ENCODE data around the gene MUC2.

The MUC2 gene

DNA sequence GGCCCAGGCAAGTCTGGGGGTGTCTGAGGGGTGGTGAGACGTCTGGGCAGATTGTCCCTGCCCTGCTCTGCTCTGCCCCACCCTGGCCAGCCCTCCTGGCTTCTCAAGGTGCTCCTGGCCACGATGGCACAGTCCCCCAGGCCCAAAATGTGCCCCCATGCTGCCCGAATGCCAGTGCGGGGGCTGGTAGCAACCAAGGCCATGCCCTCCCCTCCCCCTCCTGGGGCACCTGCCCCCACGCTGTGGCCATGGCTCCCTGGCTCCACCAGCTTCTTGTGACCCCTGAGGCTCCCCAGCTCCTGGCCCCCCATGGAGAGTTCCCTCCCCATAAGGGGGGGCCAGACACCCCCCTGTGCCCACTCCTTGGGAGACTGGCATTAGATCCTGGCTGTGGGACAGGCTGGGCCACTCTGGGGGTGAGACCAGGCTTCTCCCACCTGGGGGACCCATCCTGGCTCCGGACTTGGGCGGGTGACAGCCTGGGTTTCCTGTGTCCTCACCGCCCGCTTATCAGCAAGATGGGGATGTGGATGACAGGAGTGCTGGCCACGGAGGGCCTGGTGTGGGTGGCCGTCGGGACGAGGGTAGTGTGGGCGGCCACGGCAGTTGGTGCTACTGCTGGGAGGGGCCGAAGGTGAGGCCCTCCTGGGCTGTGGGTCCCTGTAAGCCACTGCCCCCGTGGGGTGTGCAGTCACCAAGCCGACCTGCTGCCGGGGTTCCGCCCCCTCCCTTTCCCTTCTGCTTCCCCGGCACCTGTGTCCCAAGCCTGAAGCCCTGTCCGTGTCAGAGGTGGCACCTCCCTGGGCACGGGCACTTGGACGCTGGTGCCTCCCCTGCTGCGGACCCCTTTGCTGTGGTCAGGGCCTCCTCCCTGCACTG is 22.3 kb upstream of the MUC2 start:
- DNase-seq = no peak

DNA sequence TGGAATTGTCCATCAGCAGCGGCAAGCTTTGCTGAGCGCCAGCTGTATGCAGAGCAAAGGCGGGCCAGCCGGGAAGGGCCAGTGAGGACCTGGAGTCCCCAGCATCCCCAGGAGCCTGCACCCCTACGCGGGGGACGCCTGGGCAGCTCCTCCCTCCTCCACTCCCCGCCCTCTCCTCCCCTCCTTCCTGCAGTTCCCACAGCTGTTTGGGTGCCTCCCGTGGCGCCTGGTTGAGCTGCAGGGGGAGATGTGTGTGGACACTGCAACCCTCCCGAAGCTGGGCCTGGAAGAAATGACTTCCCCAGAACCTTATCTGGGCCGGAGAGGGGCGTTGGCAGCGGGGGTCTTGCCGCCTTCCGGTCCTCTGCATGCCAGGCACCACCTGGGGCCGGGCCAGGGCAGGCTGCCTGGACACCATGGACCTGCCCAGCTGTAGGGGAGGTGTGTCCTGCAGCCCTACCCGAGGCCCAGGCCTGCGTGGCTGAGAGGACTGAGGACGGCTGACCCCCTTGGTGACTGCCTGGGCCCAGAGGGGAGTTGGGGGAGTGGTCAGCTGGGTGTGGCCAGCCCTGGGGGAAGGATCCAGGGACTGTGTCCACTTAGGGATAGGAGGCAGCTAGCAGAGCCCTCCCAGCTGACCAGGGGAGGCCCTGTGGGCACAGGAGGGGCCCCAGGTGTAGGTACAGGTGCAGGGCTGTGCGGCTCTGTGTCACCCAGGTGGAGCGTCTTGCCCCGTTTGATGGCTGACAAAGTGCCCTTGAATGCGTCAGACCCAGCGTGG is 21.4 kb upstream of the MUC2 start:
- no peak for DNase-seq

DNA sequence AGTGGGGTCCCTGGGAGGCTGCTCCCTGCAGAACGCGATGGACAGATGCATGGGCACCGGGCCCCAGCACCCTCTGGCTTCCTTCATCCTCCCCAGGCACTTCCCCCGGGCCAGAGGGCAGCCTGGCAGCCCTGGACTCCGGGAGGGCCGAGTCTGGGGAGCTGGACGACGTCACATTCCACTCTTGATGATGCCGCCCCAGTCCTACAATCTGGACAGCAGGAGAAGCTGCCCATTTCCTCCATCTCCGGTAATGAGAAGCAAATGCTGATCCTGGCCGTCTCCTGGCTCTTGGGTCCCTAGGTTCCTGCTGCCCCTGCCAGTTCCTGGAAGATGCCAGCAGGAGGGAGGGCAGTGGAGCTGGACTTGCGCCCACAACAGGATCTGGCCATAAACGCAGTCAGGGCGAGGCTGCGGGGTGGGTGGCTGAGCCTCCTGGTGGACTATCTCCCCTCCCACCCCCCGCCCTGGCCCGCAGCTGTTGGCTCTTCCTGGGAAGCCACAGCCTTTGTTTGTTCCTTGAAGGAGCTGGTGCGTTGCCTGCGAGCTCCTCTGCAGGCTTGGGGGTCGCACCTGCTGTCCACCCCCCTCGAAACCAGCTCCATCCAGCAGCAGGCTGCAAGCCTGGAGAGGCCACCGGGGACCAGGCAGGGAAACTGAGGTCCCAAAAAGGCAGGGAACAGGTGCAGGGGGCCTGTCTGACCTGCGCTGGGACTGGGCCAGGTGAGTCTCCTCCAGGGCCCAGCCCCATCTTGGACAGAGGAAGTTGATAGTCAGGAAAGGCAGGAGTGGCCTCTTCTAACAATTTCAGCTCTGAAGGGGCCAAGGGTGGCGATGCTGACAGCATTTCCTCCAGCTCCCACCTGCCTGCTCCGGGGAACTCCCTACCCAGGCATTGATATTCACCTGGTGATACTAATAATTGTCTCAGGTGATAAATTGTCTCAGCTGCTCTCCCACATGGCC is 20.2 kb upstream of the MUC2 start:
- DNase-seq = no peak

DNA sequence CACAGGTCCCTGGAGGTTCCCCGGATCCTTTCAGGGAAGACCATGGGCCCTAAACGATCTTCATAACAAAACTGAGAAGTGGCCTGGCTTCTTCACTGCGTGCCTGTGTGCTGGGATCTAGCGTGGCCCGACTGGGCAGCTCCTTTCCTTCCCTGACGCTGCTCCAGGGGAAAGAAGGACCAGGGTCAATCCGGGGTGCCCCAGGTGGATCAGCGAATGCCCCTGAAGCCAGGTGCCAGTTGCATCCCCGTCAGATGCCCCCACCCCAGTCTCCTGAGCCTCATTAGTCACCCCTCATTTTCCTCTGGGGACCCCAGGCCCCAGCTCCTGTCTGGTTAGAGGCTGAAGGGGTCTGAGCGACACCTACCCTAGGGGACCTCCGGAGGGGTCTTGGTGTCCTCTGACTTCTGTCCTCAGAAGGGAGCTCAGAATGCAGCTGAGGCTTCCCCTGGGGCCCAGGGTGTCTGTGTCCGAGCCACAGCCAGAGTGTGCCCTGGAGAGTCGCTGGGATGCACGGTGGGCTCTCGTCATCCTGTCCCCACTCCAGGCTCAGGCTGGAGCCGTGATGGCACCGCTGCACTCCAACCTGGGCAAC is 19.5 kb upstream of the MUC2 start:
- no peak for DNase-seq

DNA sequence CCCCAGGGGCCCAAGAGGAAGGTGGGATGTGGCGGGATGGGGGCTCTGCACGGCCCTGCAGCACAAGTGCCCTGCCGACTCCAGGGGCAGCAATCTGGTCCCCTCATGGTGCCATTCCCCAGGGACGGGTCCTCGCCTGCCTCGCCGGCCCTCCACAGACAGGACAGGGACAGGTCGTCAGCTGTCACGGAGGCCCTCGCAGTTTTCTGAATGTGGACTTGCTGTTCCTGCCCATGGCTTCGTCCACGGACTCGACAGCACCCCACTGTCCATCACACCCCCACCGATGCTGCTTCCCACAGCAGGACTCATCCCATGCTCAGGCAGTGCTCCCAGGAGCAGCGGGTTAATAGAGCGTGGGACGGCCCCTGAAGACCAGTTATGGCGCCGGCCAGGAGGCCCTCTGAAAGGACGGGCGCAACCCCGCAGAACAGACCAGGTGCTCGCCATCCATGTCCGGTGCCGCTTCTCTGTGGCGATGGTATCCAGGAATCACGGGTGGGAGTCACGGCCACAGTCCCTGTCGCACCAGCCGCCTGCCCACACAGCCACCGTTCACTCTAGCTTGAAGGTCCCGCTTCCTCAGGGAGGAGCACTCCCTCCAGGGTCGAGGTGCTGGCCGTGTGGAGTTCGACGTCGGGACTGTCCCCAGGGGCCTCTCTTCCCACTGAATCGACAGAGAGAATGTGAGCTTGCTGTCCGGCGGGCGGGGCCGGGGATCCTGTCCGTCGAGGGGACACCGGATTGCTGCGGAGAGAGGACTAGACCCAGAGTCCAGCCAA is 18.5 kb upstream of the MUC2 start:
- no peak for DNase-seq

DNA sequence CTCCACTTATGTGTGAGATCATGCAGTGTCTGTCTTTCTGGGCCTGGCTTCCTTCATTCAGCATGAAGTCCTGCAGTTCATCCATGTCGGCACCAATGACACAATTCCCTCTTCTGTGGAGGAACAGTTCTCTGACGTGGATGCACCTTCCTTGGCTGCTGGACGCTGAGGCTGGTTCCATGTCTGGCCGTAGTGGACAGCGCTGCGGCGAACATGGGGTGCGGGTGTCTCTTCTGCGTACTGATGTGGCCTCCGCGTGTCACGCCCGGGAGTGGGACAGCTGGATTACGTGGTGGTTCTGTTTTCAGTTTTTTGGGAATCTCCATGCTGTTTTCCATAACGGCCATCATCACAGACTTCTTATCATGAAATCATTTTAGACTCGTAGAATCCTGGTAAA is 16.9 kb upstream of the MUC2 start:
- no peak for DNase-seq

DNA sequence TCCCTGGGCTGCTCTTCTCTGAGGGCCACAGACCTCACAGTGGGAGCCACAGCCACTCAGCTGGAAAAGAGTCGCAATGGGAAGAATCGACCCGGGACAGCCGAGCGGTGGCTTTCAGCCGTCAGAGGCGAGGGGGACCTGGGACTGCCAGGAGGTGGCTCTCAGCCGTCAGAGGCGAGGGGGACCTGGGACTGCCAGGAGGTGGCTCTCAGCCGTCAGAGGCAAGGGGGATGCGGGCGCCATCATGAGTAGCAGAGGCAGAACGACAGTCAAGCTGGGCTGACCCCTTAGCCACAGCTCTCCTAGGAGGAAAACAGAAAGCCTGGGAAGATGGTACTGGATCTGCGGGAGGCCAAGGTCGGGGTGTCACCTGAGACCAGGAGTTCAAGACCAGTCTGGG is 14.9 kb upstream of the MUC2 start:
- no peak for DNase-seq

DNA sequence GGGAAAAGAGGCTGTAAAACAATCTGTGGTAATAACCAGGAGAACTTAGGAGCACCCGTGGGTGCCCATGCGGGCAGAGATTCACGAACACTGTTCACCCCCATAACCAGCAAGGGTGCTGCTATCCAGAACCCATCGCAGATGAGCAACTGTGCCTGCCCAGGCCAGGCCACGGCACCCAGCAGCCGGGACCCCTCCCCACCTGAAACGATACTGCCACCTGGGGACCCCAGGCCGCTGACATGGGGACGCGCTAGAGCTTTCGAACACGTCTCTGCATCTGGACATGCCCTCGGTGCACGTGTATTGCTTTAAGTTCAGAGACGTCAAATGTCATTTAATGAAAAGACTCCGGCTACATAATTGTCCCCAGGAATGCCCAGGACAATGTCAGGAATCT is 14.3 kb upstream of the MUC2 start:
- DNase-seq = no peak

DNA sequence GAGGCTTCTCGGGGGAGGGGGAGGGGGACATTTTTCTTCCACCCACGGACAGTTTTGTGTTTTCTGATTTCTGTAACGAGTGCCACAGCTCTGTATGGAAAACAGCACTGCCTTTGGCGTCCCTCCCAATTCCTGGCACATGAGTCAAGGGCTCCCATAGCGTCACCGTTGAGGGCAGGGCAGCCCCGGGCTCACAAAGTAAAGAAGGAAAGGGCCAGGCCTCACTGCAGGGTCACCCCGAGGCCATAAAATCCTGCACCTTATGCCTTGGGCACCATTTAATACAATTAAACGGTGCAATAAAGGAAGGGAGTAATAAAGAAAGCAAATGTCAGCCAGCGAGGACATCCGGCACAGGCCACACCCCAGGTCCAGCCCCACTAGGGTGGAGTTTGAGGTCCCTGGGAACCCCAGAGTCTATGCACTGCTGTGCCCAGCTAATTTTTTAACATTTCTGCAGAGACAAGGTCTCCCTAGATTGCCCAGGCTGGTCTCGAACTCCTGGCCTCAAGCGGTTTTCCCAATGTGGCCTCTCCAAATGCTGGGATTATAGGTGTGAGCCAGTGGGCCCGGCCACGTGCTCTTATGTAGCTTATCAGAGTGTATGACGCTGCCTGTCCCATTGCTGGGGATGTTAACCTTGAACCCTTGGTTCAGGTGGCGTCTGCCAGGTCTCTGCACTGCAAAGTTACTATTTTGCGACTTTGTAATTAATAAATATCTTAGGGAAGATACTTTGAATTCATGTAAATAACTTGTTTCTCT is 13.6 kb upstream of the MUC2 start:
- DNase-seq = no peak

DNA sequence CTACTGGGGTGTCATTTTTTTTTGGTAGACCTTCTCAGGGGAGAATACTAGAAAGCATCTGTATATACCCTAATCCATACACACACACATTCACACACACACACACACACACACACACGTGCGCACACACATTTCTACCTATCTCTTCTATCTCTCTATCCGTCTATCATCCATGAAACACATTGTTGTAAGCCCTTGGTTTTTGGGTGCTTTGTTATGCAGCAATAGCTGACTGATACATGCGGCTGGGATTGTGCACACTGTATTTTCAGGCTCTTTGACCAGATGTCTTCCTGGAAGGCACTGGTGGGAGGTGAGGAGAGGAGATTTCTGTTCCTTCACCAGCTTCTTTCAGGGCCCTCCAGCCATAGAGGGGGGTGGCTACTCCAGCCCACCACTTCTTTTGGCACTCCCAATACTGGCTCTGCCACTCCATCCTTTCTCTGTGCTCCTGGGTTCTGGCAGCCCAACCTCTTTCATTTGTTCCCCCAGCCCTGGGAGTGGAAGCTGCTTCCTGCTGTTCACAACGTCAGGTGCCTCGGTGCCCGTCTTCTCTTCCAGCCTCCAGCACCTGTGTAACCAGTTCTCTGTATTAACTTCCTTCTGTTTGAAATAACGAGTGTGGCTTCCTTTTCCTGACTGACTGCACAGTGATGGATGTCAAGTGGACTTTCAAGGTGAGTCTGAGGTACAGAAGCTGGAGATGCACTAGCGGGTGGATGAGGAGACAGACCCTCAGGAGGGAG is 12.4 kb upstream of the MUC2 start:
- DNase-seq = no peak

DNA sequence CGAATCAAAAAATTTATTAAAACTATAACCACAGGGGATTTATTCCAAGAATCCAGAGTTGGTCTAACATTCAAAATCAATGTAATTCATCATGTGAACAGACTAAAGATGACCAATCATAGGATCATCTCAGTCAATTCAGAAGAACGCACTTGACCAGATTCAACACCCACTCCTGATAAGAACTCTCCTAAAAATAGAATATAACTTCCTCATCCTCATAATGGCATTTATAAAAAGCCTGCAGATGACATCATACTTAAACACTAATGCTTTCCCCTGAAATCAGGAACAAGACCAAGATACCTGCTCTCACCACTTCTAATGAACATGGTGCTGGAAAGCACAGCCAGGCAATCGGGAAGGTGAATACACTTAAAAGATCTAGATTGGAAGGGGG is 10.5 kb upstream of the MUC2 start:
- DNase-seq = no peak

DNA sequence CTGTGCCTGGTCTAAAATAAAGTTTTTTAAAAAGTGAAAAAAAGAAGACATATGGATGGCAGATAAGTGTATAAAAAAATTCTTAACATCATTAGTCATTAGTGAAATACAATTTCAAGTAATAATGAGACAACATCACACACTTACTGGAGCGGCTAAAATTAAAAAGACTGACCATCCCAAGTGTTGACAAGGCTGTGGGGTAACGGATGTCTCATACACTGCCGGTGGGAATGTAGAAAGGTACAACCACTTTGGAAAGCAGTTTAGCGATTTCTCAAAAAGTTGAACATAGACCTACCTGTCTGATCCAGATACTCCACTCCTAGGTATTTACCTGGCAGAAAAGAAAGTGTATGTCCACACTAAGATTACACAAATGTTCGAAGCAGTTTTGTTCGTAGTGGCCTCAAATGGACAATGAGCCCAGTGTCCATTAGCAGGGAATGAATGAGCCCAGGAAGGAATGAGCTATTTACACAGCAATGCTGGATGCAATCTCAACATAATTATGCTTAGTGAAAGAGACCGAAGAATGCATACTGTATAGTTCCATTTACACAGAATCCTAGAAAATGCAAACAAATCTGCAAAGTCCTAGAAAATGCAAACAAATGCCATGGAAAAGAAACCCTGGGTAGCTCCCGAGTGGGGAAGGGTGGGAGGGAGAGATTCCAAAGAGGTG is 6.7 kb upstream of the MUC2 start:
- no peak for DNase-seq

DNA sequence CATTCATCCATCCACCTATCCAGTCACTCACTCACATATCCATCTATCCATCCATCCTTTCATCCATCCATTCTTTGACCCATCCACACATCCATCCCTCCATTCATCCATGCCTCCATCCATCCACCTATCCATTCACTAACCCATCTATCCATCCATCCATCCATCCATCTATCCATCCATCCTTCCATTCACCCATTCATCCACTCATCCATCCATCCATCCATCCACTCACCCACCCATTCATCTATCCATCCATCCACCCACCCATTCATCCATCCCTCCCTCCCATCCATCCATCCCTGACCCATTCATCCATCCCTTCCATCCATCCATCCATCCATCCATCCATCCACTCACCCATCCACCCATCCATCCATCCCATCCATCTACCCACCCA is 4.9 kb upstream of the MUC2 start:
- no peak for DNase-seq

DNA sequence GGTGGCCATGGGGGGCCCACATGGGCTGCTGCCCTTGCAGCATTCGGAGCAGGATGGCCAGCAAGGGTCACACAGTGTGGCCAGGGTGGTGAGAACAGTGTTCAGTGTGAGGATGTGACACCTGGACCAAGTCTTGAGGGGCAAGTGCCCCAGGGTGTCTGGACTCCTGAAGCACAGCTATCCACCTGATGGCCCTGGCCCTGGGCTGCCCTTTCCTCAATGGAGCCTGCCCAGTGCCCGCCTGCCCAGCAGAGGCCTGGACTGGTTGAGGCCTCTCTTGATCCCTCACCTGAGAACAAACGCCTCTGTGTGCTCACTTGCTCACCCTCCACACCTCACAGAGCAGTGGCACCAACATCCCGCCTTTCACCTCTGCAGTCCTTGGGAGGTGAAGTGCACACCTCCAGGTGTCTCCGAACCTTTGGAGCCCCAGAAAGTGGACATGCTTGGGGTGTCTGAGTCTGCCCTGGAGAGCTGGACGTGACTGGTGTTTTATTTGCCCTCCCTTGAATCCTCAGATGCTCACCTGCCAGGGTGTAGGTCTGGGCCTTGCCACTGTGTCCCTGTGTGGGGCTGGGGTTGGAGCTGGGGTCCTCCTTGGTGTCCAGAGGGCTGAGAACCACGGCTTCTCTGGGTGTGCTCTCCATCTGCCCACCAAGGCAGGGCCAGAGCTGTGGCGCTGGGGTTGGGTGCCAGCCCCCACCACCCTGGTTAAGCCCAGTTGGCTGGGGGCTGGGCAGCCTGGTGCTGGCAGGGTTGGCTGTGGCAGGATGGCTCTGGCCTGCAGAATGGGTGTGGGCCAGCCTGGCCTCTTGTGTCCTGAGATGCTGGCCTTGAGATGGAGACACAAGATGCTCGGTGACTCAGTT is 3.8 kb upstream of the MUC2 start:
- no peak for DNase-seq

DNA sequence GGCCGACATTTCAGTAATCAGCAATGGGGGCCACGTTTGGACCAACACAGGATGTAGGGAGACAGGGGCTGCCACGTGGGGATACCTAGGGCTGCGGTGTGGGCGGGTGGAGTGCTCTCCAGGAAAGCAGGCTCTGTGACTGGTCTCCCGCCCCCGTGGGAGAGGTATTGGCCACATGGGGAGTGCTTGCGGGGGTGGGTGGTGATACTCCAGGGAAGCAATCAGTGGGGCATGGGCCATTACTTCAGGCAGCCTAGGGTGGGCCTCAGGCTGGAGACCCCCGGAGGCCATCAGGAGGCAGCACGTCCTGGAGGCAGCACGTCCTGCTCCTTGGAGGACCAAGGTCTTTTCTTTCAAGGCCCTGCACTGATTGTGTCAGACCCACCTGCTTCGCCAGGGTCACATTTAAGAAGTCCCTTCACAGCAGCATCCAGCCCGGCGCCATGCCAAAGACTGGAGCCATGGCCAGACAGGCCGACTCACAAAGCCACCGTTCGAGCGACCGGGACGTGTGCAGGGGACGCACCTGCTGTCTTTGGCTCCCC is 3.0 kb upstream of the MUC2 start:
- DNase-seq = no peak

DNA sequence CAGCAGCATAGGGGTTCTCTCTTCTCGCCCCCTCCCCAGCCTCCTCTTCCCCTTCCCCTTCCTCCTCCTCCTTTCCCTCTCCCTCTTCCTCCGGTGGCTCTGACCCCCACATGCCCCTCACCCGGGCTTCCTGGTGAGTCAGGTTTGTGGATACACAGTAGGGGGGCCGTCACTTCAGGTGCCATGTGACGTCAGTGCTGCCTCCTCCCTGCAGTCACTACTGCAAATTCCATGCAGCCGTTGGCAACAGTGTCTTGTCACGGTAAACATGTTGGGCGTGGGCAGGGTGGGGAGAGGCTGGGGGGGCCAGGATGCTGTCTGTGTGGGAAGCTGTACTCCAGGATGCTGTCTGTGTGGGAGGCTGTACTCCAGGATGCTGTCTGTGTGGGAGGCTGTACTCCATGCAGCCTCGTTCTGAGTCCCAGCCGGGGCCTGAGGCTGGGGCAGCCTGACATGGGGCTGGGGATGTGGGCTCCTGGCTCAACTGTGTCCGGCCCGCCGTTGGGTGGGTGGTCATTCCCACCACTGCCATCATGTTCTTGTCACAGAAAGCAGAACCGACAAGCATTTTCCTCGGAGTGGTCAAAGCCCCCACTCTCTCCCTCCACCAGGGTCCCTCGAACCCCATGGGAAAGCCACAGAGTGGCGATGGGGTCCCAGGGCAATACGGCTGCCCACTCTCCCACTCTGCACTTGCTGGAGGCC is 2.4 kb upstream of the MUC2 start:
- no peak for DNase-seq

DNA sequence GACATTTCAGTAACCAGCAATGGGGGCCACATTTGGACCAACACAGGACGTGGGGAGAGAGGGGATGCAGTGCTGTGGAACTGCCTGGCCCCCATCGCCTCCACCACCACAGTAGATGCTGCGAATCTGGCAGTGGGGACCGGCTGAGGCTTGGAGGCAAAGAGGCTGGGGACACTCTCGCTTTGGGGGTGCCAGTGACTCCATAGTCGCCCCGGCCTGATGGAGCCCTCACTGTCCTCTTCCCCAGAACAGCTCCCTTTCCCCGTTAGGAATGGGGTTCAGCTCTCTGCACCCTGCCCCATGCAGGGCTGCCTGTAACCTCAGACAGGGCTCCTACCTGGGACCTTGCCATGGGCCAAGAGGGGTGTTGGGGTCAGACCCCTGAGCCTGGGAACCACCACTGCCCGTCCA is 1.8 kb upstream of the MUC2 start:
- no peak for DNase-seq

DNA sequence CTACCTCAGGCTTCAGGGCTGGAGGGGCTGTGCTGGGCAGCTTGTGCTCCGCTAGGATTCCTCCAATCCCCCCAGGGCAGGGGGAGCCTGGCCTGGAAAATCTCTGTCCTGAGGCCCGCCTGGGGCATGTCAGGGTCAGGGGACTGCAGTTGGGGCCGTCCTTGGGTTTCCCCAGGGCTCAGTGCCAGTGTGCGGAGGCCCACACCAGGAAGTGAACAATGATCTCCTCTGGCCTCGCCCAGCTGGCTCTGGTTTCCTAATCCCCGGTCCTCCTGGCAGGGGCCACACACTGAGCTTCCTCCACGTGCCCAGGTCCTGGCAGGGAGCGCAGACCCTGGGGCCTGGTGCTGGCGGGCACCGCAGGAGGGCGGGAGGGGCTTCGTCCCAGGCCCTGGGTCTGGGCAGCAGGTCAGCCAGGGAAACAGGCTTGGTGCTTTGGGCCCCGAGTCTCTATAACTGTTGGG is 1.4 kb upstream of the MUC2 start:
- no peak for DNase-seq

Measured in stimulated activated CD4-positive, alpha-beta T cell treated with anti-CD3 and anti-CD28 coated beads, Interleukin-15, amount 100 ng/mL, for 24 hours (primary cell).